BLaER1 (cell line): ENCODE measurements around the gene CCNY.

Experiments
- H3K27ac ChIP-seq: shearing (Covaris generic); formaldehyde crosslinking; 2 replicates; pipeline ENCODE4 v1.8.1; 2022
- H3K27me3 ChIP-seq: shearing (Covaris generic); formaldehyde crosslinking; 2 replicates; pipeline ENCODE4 v1.8.1; 2022
- H3K36me3 ChIP-seq: shearing (Covaris generic); formaldehyde crosslinking; 2 replicates; pipeline ENCODE4 v1.8.1; 2022
- H3K4me1 ChIP-seq: shearing (Covaris generic); formaldehyde crosslinking; 2 replicates; pipeline ENCODE4 v1.8.1; 2022
- H3K4me2 ChIP-seq: shearing (Covaris generic); formaldehyde crosslinking; 2 replicates; pipeline ENCODE4 v1.8.1; 2022
- H3K4me3 ChIP-seq: shearing (Covaris generic); formaldehyde crosslinking; 2 replicates; pipeline ENCODE4 v1.8.1; 2022
- H3K9ac ChIP-seq: shearing (Covaris generic); formaldehyde crosslinking; 2 replicates; pipeline ENCODE4 v1.8.1; 2022
- H3K9me3 ChIP-seq: shearing (Covaris generic); formaldehyde crosslinking; 2 replicates; pipeline ENCODE4 v1.8.1; 2022
- H4K20me1 ChIP-seq: shearing (Covaris generic); formaldehyde crosslinking; 2 replicates; pipeline ENCODE4 v1.8.1; 2022
- Cebpa-rat ChIP-seq: shearing (Covaris generic); IDR thresholded peaks from 2 replicates; pipeline ENCODE4 v1.8.1; 2022

CCNY gene

GRCh38 chr10:35316218-35316967, 19.9 kb upstream of the CCNY start:
- H3K4me2 ChIP-seq: no peak overlapping the region
- H3K27ac ChIP-seq: no peak overlapping the region
- peaks cover 51% of the 10 kb centered on the region for H3K9me3 ChIP-seq

GRCh38 chr10:35318551-35318950, 17.8 kb upstream of the CCNY start:
- Histone ChIP-seq H3K36me3 (peaks cover 96% of the 10 kb centered on the region), H3K27me3 (no peaks in the 10 kb centered on the region), H3K4me3 (no peak overlapping the region), H3K4me1 (peaks cover 9% of the 10 kb centered on the region), H4K20me1 (0 out of 2 replicates have a peak, but pooled peaks cover 4% of the 10 kb centered on the region), H3K9ac (no peak overlapping the region), H3K9me3 (peaks cover 60% of the 10 kb centered on the region), H3K4me2 (peak overlapping the region; percentile 52), H3K27ac (no peak overlapping the region)
- no peak for TF ChIP-seq Cebpa-rat

More at GRCh38 chr10:35316218-35316967, 19.9 kb upstream of the CCNY start:
- Histone ChIP-seq H3K9ac (no peak overlapping the region), H3K4me1 (peaks cover 9% of the 10 kb centered on the region), H3K27me3 (no peaks in the 10 kb centered on the region), H4K20me1 (no peaks in the 10 kb centered on the region), H3K36me3 (peaks cover 86% of the 10 kb centered on the region), H3K4me3 (no peak overlapping the region)
- no peak for TF ChIP-seq Cebpa-rat

GRCh38 chr10:35320341-35320740, 16.0 kb upstream of the CCNY start:
- no peak for TF ChIP-seq Cebpa-rat
- Histone ChIP-seq H3K36me3 (peaks cover 90% of the 10 kb centered on the region), H3K4me3 (no peak overlapping the region), H3K9me3 (peaks cover 49% of the 10 kb centered on the region), H4K20me1 (peaks cover 19% of the 10 kb centered on the region; the same call in 1 of the 2 replicates), H3K27me3 (no peaks in the 10 kb centered on the region), H3K27ac (no peak overlapping the region), H3K4me2 (no peak overlapping the region), H3K4me1 (peaks cover 9% of the 10 kb centered on the region), H3K9ac (no peak overlapping the region)

GRCh38 chr10:35322636-35323035, 13.7 kb upstream of the CCNY start:
- Histone ChIP-seq H3K27ac (no peak overlapping the region), H4K20me1 (peaks cover 39% of the 10 kb centered on the region; the same call in 1 of the 2 replicates), H3K27me3 (no peaks in the 10 kb centered on the region), H3K36me3 (peaks cover 82% of the 10 kb centered on the region), H3K4me3 (no peak overlapping the region), H3K4me1 (peaks cover 9% of the 10 kb centered on the region), H3K9ac (no peak overlapping the region), H3K4me2 (no peak overlapping the region), H3K9me3 (peaks cover 38% of the 10 kb centered on the region)
- no peak for TF ChIP-seq Cebpa-rat

- H3K4me2 ChIP-seq: no peak overlapping the region
- TF ChIP-seq Cebpa-rat: no peak
- H3K4me3 ChIP-seq: no peak overlapping the region
Measured at GRCh38 chr10:35324196-35324595, 12.1 kb upstream of the CCNY start.

GRCh38 chr10:35326466-35327235, 9.7 kb upstream of the CCNY start:
- Histone ChIP-seq H3K27me3 (no peaks in the 10 kb centered on the region), H3K9me3 (peaks cover 24% of the 10 kb centered on the region), H3K9ac (no peak overlapping the region), H3K27ac (no peak overlapping the region), H3K36me3 (peaks cover 59% of the 10 kb centered on the region), H3K4me1 (peaks cover 5% of the 10 kb centered on the region; the same call in 1 of the 2 replicates), H3K4me3 (no peak overlapping the region), H3K4me2 (no peak overlapping the region), H4K20me1 (peaks cover 80% of the 10 kb centered on the region)
- no peak for TF ChIP-seq Cebpa-rat

More at GRCh38 chr10:35324196-35324595, 12.1 kb upstream of the CCNY start:
- Histone ChIP-seq H4K20me1 (peaks cover 55% of the 10 kb centered on the region), H3K9me3 (peaks cover 33% of the 10 kb centered on the region), H3K27me3 (no peaks in the 10 kb centered on the region), H3K4me1 (peaks cover 6% of the 10 kb centered on the region), H3K9ac (no peak overlapping the region), H3K36me3 (peaks cover 68% of the 10 kb centered on the region), H3K27ac (no peak overlapping the region)

- Histone ChIP-seq H3K4me2 (no peak overlapping the region), H4K20me1 (peaks cover 90% of the 10 kb centered on the region), H3K4me1 (peaks cover 5% of the 10 kb centered on the region; the same call in 1 of the 2 replicates), H3K27me3 (no peaks in the 10 kb centered on the region), H3K27ac (no peak overlapping the region), H3K36me3 (peaks cover 59% of the 10 kb centered on the region), H3K4me3 (no peak overlapping the region), H3K9ac (no peak overlapping the region), H3K9me3 (peaks cover 13% of the 10 kb centered on the region)
- no peak for TF ChIP-seq Cebpa-rat
Measured at GRCh38 chr10:35327790-35328403, 8.4 kb upstream of the CCNY start.

GRCh38 chr10:35328404-35329037, 7.8 kb upstream of the CCNY start:
- no peak for TF ChIP-seq Cebpa-rat
- H3K4me2 ChIP-seq: no peak overlapping the region
- peaks cover 5% of the 10 kb centered on the region; the same call in 1 of the 2 replicates for H3K4me1 ChIP-seq
- peaks cover 7% of the 10 kb centered on the region for H3K9me3 ChIP-seq
- H3K36me3 ChIP-seq: peaks cover 59% of the 10 kb centered on the region
- no peaks in the 10 kb centered on the region for H3K27me3 ChIP-seq
- H3K9ac ChIP-seq: no peak overlapping the region
- peaks cover 94% of the 10 kb centered on the region for H4K20me1 ChIP-seq
- no peak overlapping the region for H3K4me3 ChIP-seq
- no peak overlapping the region for H3K27ac ChIP-seq

GRCh38 chr10:35329520-35329919, 6.8 kb upstream of the CCNY start:
- no peak for TF ChIP-seq Cebpa-rat
- Histone ChIP-seq H3K27me3 (no peaks in the 10 kb centered on the region), H3K27ac (no peak overlapping the region), H3K9me3 (no peaks in the 10 kb centered on the region), H3K4me2 (no peak overlapping the region), H3K4me1 (peaks cover 12% of the 10 kb centered on the region), H3K4me3 (no peak overlapping the region), H3K9ac (no peak overlapping the region), H3K36me3 (peaks cover 60% of the 10 kb centered on the region), H4K20me1 (peaks cover 96% of the 10 kb centered on the region)
